ENCODE results near the gene RPS6KB2. TPM values are rescaled to one million over a fixed set of nuclear protein-coding genes. Genes with fewer than 3 reads are reported as not detected.

The RPS6KB2 gene
- total and polyA plus RNA-seq, 10 of the 15 experiments (the other 5 are each of a cell fraction or from before 2014, with no cell fraction given) = 0.39 to 101 (median 58.4) TPM

- TF ChIP-seq CBX5 (IDR thresholded peaks at IDR 0.05; ENCODE audit: low read depth) (no peak), MYC (IDR thresholded peaks at IDR 0.05; ENCODE audit: insufficient read depth, insufficient read length, insufficient replicate concordance, low read length, severe bottlenecking) (no peak), NRF1 (conservative IDR thresholded peaks at IDR 0.05; ENCODE audit: low read depth, low read length) (no peak), STAT1 (conservative IDR thresholded peaks at IDR 0.05) (no peak), FOXK2 (IDR thresholded peaks at IDR 0.05) (no peak), JUND (IDR thresholded peaks at IDR 0.05; ENCODE audit: low read depth, low read length) (no peak), SREBF1 (IDR thresholded peaks at IDR 0.05; ENCODE audit: low read length) (no peak), BHLHE40 (IDR thresholded peaks at IDR 0.05; ENCODE audit: borderline replicate concordance in 1 of 2, low read depth in 2 of 2, low read length in 1 of 2) (no peak), ELK1 (IDR thresholded peaks at IDR 0.05; ENCODE audit: low read depth, low read length) (no peak), ZNF217 (IDR thresholded peaks at IDR 0.05) (no peak), POLR2A (IDR thresholded peaks at IDR 0.05; ENCODE audit: low read depth, low read length) (no peak), GABPA (IDR thresholded peaks at IDR 0.05; ENCODE audit: low read depth) (no peak), RB1 (IDR thresholded peaks at IDR 0.05; ENCODE audit: borderline replicate concordance) (no peak), IRF4 (IDR thresholded peaks at IDR 0.05; ENCODE audit: low read depth, low read length) (no peak), NFXL1 (IDR thresholded peaks at IDR 0.05; ENCODE audit: borderline replicate concordance) (no peak), BRCA1 (IDR thresholded peaks at IDR 0.05; ENCODE audit: low read depth, low read length) (no peak), NFIC (IDR thresholded peaks at IDR 0.05; ENCODE audit: low read depth, low read length) (no peak), PBX3 (IDR thresholded peaks at IDR 0.05; ENCODE audit: insufficient replicate concordance, low read depth, low read length) (no peak), SMAD5 (IDR thresholded peaks at IDR 0.05; ENCODE audit: low read depth) (no peak), EGR1 (IDR thresholded peaks at IDR 0.05; ENCODE audit: borderline replicate concordance in 1 of 2, low read depth in 2 of 2, low read length in 2 of 2) (no peak), RELA (IDR thresholded peaks at IDR 0.05; ENCODE audit: borderline replicate concordance, partially characterized antibody) (no peak), ZNF274 (IDR thresholded peaks at IDR 0.05; ENCODE audit: insufficient read depth, insufficient read length) (no peak), SKIL (IDR thresholded peaks at IDR 0.05; ENCODE audit: low read depth, poor library complexity, severe bottlenecking) (no peak), TBL1XR1 (IDR thresholded peaks at IDR 0.05; ENCODE audit: low read depth, low read length) (no peak), HCFC1 (IDR thresholded peaks at IDR 0.05; ENCODE audit: low read length) (no peak)
- TF ChIP-seq, protein P1, sequence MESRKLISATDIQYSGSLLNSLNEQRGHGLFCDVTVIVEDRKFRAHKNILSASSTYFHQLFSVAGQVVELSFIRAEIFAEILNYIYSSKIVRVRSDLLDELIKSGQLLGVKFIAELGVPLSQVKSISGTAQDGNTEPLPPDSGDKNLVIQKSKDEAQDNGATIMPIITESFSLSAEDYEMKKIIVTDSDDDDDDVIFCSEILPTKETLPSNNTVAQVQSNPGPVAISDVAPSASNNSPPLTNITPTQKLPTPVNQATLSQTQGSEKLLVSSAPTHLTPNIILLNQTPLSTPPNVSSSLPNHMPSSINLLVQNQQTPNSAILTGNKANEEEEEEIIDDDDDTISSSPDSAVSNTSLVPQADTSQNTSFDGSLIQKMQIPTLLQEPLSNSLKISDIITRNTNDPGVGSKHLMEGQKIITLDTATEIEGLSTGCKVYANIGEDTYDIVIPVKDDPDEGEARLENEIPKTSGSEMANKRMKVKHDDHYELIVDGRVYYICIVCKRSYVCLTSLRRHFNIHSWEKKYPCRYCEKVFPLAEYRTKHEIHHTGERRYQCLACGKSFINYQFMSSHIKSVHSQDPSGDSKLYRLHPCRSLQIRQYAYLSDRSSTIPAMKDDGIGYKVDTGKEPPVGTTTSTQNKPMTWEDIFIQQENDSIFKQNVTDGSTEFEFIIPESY (IDR thresholded peaks at IDR 0.05) = no peak
Observed at GRCh38 chr11:67439321-67440228, 11.3 kb downstream of the RPS6KB2 start (continued).
